Subcutaneous adipose tissue (tissue), 4 donors: ENCODE data around the gene CACNA1A. TPM values are rescaled to one million over a fixed set of nuclear protein-coding genes. Genes with fewer than 3 reads are reported as not detected.

Source experiments
- total RNA-seq, 4 donors: library from RNA; depleted of rRNA; stranded (reverse); fragments of >200 nt; gene quantifications; one replicate each; pipeline ENCODE4 v1.1.0, GENCODE V29; 2016
- TF ChIP-seq, protein P1 (sequence below): fragments of 450-650 bp; IDR thresholded peaks from one replicate; pipeline ENCODE4 v1.5.1; 2016; ENCODE audit warnings: low read depth, mild to moderate bottlenecking, control low read depth, antibody characterized with exemption, moderate library complexity

CACNA1A gene
- total RNA-seq, 4 donors from 2014 or later: 0.44 to 3.9 (median 1.2) TPM

GRCh38 chr19:13350072-13350471 lies 156.2 kb downstream of the CACNA1A start:
- TF ChIP-seq, protein P1, sequence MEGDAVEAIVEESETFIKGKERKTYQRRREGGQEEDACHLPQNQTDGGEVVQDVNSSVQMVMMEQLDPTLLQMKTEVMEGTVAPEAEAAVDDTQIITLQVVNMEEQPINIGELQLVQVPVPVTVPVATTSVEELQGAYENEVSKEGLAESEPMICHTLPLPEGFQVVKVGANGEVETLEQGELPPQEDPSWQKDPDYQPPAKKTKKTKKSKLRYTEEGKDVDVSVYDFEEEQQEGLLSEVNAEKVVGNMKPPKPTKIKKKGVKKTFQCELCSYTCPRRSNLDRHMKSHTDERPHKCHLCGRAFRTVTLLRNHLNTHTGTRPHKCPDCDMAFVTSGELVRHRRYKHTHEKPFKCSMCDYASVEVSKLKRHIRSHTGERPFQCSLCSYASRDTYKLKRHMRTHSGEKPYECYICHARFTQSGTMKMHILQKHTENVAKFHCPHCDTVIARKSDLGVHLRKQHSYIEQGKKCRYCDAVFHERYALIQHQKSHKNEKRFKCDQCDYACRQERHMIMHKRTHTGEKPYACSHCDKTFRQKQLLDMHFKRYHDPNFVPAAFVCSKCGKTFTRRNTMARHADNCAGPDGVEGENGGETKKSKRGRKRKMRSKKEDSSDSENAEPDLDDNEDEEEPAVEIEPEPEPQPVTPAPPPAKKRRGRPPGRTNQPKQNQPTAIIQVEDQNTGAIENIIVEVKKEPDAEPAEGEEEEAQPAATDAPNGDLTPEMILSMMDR: no peak

DNA sequence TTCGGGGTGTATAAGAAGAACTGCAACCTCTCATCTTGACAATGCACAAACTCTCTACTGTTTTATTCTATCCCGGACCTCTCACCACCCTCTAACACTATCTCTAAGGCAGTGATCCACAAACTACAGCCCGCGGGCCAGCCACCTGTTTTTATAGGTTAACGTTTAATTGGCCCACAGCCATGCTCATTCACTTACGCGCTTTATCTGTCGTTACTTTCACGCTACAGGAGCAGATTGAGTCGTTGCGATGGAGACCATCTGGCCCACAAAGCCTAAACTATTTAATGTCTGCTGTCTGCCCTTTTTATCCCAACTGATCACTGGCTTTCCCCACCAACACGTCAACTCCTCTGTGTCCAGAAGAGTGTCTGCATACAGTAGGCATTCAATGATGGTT lies 158.9 kb downstream of the CACNA1A start:
- TF ChIP-seq, protein P1: no peak

GRCh38 chr19:13343514-13343913 lies 162.8 kb downstream of the CACNA1A start:
- TF ChIP-seq, protein P1: no peak

DNA sequence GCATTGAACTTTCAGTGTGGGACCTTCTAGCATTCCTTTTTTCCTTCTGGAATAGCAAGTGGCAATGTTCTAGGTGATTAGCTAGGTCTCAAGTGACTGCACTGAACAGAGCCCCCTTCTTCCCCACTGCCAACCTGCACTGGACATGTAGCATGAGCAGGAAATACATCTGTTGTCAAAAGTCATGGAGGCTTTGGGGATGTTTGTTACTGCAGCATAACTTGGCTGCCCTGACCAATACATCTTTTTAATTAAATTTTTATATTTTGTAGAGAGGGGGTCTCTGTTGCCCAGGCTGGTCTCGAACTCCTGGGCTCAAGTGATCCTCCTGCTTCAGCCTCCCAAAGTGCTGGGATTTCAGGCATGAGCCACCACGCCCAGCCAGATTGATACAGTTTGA lies 163.6 kb downstream of the CACNA1A start:
- TF ChIP-seq, protein P1: no peak

GRCh38 chr19:13339869-13340268 lies 166.4 kb downstream of the CACNA1A start:
- TF ChIP-seq, protein P1: no peak

DNA sequence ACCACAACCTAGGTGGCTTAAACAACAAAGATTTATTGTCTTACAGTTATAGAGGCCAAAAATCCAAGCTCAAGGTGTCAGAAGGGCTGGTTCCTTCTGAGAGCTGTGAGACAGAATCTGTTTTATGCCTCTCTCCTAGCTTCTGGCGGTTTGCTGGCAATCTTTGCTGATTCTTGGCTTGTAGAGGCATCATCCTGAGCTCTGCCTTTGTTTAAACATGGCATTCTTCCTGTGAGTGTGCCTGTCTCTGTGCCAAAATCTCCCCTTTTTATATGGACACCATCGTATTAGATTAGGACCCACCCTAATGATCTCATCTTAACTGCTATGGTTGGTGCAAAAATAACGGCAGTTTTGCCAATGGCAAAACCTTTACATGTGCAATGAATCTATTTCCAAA lies 169.1 kb downstream of the CACNA1A start:
- TF ChIP-seq, protein P1: no peak

GRCh38 chr19:13334801-13335481 lies 171.3 kb downstream of the CACNA1A start:
- TF ChIP-seq, protein P1: no peak
